ENCODE measurements around the gene ADAM10. TPM values are rescaled to one million over a fixed set of nuclear protein-coding genes. Genes with fewer than 3 reads are reported as not detected.
A peak's percentile ranks its signal among the peaks of the same experiment; 100 is the strongest.

The ADAM10 gene
- total and polyA plus RNA-seq, 8 donors: 5.8 to 159 (median 17.2) TPM

DNA sequence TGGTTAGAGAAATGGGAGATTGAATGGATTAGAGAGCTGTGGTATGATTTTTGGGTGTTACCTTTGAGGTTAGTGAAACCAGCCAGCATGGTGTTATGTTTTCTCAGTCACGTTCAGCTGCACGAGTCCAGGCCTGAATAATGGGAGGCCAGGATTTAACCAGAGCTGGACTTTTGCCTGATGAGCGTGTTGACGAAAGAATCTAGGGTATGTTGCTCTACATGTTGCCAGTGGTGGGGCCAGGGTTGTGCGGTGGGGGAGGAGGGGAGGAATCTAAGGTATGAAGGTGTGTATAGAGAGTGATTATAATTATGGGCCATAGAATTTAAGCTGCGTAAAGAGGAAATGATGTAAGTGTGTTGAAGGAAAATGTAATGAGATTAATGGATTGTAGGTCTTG is 44.4 kb upstream of the ADAM10 start:
- Histone ChIP-seq H3K4me3 (no peak overlapping the region), H3K4me1 (peaks cover 0 to 14% (median 2%) of the 10 kb centered on the region in 4 donors), H3K9me3 (no peaks in the 10 kb centered on the region), H3K27ac (no peak overlapping the region), H3K36me3 (peaks cover 0 to 18% (median 14%) of the 10 kb centered on the region in 4 donors), H3K27me3 (no peaks in the 10 kb centered on the region)
- WGBS, 5 donors: 63 to 78% (median 74%) methylated on average over 6 of the region's 6 CpGs
- no peak for TF ChIP-seq CTCF (IDR thresholded peaks at IDR 0.05)
- no peak for TF ChIP-seq EP300 (IDR thresholded peaks at IDR 0.05)
- no peak for TF ChIP-seq POLR2A (IDR thresholded peaks at IDR 0.05)
- no peak for TF ChIP-seq POLR2AphosphoS5 (IDR thresholded peaks at IDR 0.05)
- peak in 1 of 2 donors; percentile 76 for DNase-seq
- intact Hi-C loops (cut with DNase I; ENCODE audit: low total_unique reads): no loop called here

GRCh38 chr15:58788056-58788710 is 38.7 kb upstream of the ADAM10 start:
- Histone ChIP-seq H3K9me3 (no peaks in the 10 kb centered on the region), H3K4me3 (no peak overlapping the region), H3K4me1 (peaks cover 0 to 7% (median 0%) of the 10 kb centered on the region in 4 donors), H3K27ac (no peak overlapping the region), H3K27me3 (no peaks in the 10 kb centered on the region), H3K36me3 (peaks cover 0 to 23% (median 18%) of the 10 kb centered on the region in 4 donors)
- DNase-seq: no peak
- WGBS, 5 donors: 78 to 92% (median 90%) methylated on average over 3 of the region's 3 CpGs
- TF ChIP-seq EP300 (IDR thresholded peaks at IDR 0.05) (no peak), POLR2AphosphoS5 (IDR thresholded peaks at IDR 0.05) (no peak), CTCF (IDR thresholded peaks at IDR 0.05) (no peak), POLR2A (IDR thresholded peaks at IDR 0.05) (no peak)
- intact Hi-C loops (cut with DNase I; ENCODE audit: low total_unique reads): no loop called here

DNA sequence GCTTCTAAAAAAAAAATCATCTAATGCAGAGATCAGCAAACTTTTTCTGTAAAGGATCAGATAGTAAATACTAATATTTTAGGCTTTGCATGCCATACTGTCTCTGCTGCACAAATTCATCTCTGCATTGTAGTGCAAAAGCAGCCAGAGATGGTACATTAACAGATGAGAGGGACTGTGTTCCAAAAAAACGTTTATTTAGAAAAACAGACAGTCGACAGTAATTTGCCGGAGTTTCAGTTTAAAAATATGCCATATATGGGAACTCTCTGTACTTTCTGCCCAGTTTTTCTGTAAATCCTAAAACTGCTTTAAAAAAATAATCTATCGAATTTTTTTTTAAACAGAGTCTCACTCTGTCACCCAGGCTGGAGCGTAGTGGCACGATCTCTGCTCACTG is 35.8 kb upstream of the ADAM10 start:
- no peak overlapping the region for H3K4me3 ChIP-seq
- H3K4me1 ChIP-seq: peaks cover 0 to 7% (median 0%) of the 10 kb centered on the region in 4 donors
- peaks cover 0 to 17% (median 13%) of the 10 kb centered on the region in 4 donors for H3K36me3 ChIP-seq
- no peaks in the 10 kb centered on the region for H3K9me3 ChIP-seq
- peak overlapping the region in 1 of 5 donors; percentile 28 for H3K27ac ChIP-seq
- 69 to 80% (median 72%) methylated on average over 6 of the region's 6 CpGs for WGBS, 5 donors
- H3K27me3 ChIP-seq: no peaks in the 10 kb centered on the region
- TF ChIP-seq EP300 (IDR thresholded peaks at IDR 0.05) (no peak), POLR2AphosphoS5 (IDR thresholded peaks at IDR 0.05) (no peak), CTCF (IDR thresholded peaks at IDR 0.05) (no peak), POLR2A (IDR thresholded peaks at IDR 0.05) (no peak)
- DNase-seq: no peak
- intact Hi-C loops (cut with DNase I; ENCODE audit: low total_unique reads): no loop called here

GRCh38 chr15:58779554-58779953 is 30.0 kb upstream of the ADAM10 start:
- DNase-seq: no peak
- H3K27ac ChIP-seq: no peak overlapping the region
- H3K9me3 ChIP-seq: no peaks in the 10 kb centered on the region
- peaks cover 0 to 11% (median 4%) of the 10 kb centered on the region in 4 donors for H3K36me3 ChIP-seq
- H3K4me1 ChIP-seq: peaks cover 6 to 33% (median 18%) of the 10 kb centered on the region in 4 donors
- H3K4me3 ChIP-seq: no peak overlapping the region
- 88 to 100% (median 94%) methylated on average over 1 of the region's 1 CpG for WGBS, 5 donors
- no peaks in the 10 kb centered on the region for H3K27me3 ChIP-seq
- intact Hi-C loops (cut with DNase I; ENCODE audit: low total_unique reads): no loop called here
- TF ChIP-seq CTCF (IDR thresholded peaks at IDR 0.05) (no peak), POLR2AphosphoS5 (IDR thresholded peaks at IDR 0.05) (no peak), POLR2A (IDR thresholded peaks at IDR 0.05) (no peak), EP300 (IDR thresholded peaks at IDR 0.05) (no peak)

Measured in stomach (tissue), 9 donors.